ENCODE measurements around the gene PSTPIP1. TPM values are rescaled to one million over a fixed set of nuclear protein-coding genes. Genes with fewer than 3 reads are reported as not detected.
"Not testable (repeated sequence)": the region's sequence is repeated elsewhere in the genome, so short reads cannot be mapped to it uniquely, and the experiment has no call there.

PSTPIP1 gene
- total and polyA plus RNA-seq, 2 experiments from 2014 or later, result 0.80 to 3.7 TPM

DNA sequence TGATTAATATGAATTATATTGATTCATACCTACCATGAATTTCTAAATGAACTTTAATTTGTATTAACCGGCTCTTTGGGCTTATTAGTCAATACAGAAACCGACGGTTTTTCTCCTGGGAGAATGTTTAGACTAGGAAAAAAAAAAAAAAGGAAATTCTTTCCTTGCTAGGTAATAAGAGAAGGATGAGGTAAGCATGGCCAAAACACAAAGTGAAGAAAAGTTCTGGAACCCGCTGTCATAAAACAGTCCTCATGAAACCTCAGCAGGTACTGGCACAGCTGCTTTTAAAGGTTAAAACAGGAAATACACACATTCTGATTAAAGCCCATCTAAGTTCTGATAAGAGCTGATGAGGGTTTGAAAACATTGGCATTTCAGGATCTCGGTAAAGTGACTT lies 30.8 kb upstream of the PSTPIP1 start:
- Mint-ChIP-seq H3K27me3 (ENCODE audit: insufficient read depth, low read depth, poor library complexity) (peaks cover 1% of the 10 kb centered on the region), H3K9me3 (no peaks in the 10 kb centered on the region), H3K4me3 (no peak overlapping the region), H3K4me1 (peaks cover 13% of the 10 kb centered on the region), H3K27ac (no peak overlapping the region), H3K36me3 (ENCODE audit: low read depth) (no peaks in the 10 kb centered on the region)
- Histone ChIP-seq H3K4me3 (no peak overlapping the region), H3K27ac (ENCODE audit: low read depth) (no peak overlapping the region), H4K20me1 (replicated peaks; ENCODE audit: insufficient read depth) (no peaks in the 10 kb centered on the region), H3K4me1 (ENCODE audit: insufficient read depth) (0 out of 2 replicates have a peak, but pooled peaks cover 3% of the 10 kb centered on the region), H3K4me2 (no peak overlapping the region), H3K9me2 (ENCODE audit: insufficient read depth) (no peaks in the 10 kb centered on the region), H3K27me3 (ENCODE audit: insufficient read depth) (no peaks in the 10 kb centered on the region), H3K79me2 (replicated peaks; ENCODE audit: insufficient read depth) (no peaks in the 10 kb centered on the region), H3K36me3 (ENCODE audit: insufficient read depth) (no peaks in the 10 kb centered on the region), H3F3A (replicated peaks; ENCODE audit: low read depth) (no peaks in the 10 kb centered on the region), H2AFZ (0 out of 2 replicates have a peak overlapping the region, but pooled peaks have one; percentile 56)
- no peak for DNase-seq (ENCODE audit: low spot score)
- no peak for ATAC-seq
- TF ChIP-seq ZNF114 (CRISPR knock-in tag; IDR thresholded peaks at IDR 0.05) (no peak), EZH2 (IDR thresholded peaks at IDR 0.05; ENCODE audit: low read depth, unreplicated experiment) (no peak), POLR2AphosphoS5 (IDR thresholded peaks at IDR 0.05; ENCODE audit: low read depth) (no peak), NANOG (IDR thresholded peaks at IDR 0.05; ENCODE audit: borderline replicate concordance) (no peak), ZNF331 (CRISPR knock-in tag; IDR thresholded peaks at IDR 0.05; ENCODE audit: low read depth) (no peak), CREB1 (CRISPR knock-in tag; IDR thresholded peaks at IDR 0.05; ENCODE audit: low read depth) (no peak), EZH2phosphoT487 (IDR thresholded peaks at IDR 0.05; ENCODE audit: unreplicated experiment) (no peak), JUNB (IDR thresholded peaks at IDR 0.05; ENCODE audit: unreplicated experiment) (no peak)
- TF ChIP-seq, protein P1, sequence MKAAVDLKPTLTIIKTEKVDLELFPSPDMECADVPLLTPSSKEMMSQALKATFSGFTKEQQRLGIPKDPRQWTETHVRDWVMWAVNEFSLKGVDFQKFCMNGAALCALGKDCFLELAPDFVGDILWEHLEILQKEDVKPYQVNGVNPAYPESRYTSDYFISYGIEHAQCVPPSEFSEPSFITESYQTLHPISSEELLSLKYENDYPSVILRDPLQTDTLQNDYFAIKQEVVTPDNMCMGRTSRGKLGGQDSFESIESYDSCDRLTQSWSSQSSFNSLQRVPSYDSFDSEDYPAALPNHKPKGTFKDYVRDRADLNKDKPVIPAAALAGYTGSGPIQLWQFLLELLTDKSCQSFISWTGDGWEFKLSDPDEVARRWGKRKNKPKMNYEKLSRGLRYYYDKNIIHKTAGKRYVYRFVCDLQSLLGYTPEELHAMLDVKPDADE (IDR thresholded peaks at IDR 0.05), result no peak
- TF ChIP-seq, protein P2, sequence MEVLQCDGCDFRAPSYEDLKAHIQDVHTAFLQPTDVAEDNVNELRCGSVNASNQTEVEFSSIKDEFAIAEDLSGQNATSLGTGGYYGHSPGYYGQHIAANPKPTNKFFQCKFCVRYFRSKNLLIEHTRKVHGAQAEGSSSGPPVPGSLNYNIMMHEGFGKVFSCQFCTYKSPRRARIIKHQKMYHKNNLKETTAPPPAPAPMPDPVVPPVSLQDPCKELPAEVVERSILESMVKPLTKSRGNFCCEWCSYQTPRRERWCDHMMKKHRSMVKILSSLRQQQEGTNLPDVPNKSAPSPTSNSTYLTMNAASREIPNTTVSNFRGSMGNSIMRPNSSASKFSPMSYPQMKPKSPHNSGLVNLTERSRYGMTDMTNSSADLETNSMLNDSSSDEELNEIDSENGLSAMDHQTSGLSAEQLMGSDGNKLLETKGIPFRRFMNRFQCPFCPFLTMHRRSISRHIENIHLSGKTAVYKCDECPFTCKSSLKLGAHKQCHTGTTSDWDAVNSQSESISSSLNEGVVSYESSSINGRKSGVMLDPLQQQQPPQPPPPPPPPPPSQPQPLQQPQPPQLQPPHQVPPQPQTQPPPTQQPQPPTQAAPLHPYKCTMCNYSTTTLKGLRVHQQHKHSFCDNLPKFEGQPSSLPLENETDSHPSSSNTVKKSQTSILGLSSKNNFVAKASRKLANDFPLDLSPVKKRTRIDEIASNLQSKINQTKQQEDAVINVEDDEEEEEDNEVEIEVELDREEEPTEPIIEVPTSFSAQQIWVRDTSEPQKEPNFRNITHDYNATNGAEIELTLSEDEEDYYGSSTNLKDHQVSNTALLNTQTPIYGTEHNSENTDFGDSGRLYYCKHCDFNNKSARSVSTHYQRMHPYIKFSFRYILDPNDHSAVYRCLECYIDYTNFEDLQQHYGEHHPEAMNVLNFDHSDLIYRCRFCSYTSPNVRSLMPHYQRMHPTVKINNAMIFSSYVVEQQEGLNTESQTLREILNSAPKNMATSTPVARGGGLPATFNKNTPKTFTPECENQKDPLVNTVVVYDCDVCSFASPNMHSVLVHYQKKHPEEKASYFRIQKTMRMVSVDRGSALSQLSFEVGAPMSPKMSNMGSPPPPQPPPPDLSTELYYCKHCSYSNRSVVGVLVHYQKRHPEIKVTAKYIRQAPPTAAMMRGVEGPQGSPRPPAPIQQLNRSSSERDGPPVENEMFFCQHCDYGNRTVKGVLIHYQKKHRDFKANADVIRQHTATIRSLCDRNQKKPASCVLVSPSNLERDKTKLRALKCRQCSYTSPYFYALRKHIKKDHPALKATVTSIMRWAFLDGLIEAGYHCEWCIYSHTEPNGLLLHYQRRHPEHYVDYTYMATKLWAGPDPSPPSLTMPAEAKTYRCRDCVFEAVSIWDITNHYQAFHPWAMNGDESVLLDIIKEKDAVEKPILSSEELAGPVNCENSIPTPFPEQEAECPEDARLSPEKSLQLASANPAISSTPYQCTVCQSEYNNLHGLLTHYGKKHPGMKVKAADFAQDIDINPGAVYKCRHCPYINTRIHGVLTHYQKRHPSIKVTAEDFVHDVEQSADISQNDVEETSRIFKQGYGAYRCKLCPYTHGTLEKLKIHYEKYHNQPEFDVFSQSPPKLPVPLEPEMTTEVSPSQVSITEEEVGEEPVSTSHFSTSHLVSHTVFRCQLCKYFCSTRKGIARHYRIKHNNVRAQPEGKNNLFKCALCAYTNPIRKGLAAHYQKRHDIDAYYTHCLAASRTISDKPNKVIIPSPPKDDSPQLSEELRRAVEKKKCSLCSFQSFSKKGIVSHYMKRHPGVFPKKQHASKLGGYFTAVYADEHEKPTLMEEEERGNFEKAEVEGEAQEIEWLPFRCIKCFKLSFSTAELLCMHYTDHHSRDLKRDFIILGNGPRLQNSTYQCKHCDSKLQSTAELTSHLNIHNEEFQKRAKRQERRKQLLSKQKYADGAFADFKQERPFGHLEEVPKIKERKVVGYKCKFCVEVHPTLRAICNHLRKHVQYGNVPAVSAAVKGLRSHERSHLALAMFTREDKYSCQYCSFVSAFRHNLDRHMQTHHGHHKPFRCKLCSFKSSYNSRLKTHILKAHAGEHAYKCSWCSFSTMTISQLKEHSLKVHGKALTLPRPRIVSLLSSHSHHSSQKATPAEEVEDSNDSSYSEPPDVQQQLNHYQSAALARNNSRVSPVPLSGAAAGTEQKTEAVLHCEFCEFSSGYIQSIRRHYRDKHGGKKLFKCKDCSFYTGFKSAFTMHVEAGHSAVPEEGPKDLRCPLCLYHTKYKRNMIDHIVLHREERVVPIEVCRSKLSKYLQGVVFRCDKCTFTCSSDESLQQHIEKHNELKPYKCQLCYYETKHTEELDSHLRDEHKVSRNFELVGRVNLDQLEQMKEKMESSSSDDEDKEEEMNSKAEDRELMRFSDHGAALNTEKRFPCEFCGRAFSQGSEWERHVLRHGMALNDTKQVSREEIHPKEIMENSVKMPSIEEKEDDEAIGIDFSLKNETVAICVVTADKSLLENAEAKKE (CRISPR knock-in tag; IDR thresholded peaks at IDR 0.05), result no peak
- TF ChIP-seq, protein P3, sequence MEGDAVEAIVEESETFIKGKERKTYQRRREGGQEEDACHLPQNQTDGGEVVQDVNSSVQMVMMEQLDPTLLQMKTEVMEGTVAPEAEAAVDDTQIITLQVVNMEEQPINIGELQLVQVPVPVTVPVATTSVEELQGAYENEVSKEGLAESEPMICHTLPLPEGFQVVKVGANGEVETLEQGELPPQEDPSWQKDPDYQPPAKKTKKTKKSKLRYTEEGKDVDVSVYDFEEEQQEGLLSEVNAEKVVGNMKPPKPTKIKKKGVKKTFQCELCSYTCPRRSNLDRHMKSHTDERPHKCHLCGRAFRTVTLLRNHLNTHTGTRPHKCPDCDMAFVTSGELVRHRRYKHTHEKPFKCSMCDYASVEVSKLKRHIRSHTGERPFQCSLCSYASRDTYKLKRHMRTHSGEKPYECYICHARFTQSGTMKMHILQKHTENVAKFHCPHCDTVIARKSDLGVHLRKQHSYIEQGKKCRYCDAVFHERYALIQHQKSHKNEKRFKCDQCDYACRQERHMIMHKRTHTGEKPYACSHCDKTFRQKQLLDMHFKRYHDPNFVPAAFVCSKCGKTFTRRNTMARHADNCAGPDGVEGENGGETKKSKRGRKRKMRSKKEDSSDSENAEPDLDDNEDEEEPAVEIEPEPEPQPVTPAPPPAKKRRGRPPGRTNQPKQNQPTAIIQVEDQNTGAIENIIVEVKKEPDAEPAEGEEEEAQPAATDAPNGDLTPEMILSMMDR (conservative IDR thresholded peaks at IDR 0.05; ENCODE audit: low read depth in 2 of 2), result no peak

DNA sequence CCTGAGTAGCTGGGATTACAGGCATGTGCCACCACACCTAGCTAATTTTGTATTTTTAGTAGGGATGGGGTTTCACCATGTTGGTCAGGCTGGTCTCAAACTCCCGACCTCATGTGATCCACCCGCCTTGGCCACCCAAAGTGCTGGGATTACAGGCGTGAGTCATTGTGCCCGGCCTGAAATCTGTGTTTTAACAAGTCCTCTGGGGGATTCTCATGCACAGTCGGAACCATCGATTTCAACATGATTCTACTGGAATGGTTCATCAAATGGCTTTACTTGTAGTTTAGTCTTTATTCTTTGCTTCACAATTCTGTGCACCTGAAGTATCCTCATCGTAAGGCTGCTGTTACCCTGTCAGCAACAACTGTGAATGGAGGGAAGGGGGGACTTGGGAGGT lies 28.9 kb upstream of the PSTPIP1 start:
- DNase-seq (ENCODE audit: low spot score); H3F3A ChIP-seq (replicated peaks; ENCODE audit: low read depth); H3K27ac ChIP-seq (ENCODE audit: low read depth); H3K4me2 ChIP-seq; H3K36me3 Mint-ChIP-seq (ENCODE audit: low read depth); H3K27me3 Mint-ChIP-seq (ENCODE audit: insufficient read depth, low read depth, poor library complexity); H3K27me3 ChIP-seq (ENCODE audit: insufficient read depth); H3K9me2 ChIP-seq (ENCODE audit: insufficient read depth); H3K36me3 ChIP-seq (ENCODE audit: insufficient read depth); H4K20me1 ChIP-seq (replicated peaks; ENCODE audit: insufficient read depth); H3K79me2 ChIP-seq (replicated peaks; ENCODE audit: insufficient read depth); ATAC-seq; H3K27ac Mint-ChIP-seq; H3K4me3 ChIP-seq; H3K4me1 Mint-ChIP-seq; H3K4me3 Mint-ChIP-seq; H3K9me3 Mint-ChIP-seq; H3K4me1 ChIP-seq (ENCODE audit: insufficient read depth): not testable (repeated sequence)
- 0 out of 2 replicates have a peak overlapping the region, but pooled peaks have one; percentile 23 for H2AFZ ChIP-seq
